ENCODE results near the gene SELENOW. TPM values are rescaled to one million over a fixed set of nuclear protein-coding genes. Genes with fewer than 3 reads are reported as not detected.

Gene SELENOW
- total and polyA plus RNA-seq, 2 donors (not counting 1 experiment from before 2014, with no cell fraction given): 47.7 to 73.7 TPM

- Histone ChIP-seq H3K4me1 (ENCODE audit: control insufficient read depth in 2 of 2, insufficient read depth in 2 of 2, low read length in 2 of 2) (peaks cover 0 to 10% of the 10 kb centered on the region in 2 donors), H2AFZ (ENCODE audit: insufficient read depth, low read depth, low read length, poor library complexity, severe bottlenecking) (no peak overlapping the region), H3K9me3 (ENCODE audit: control extremely low read depth in 1 of 3, control insufficient read depth in 2 of 3, insufficient read depth in 1 of 3, low read length in 2 of 3) (peaks cover 1 to 7% (median 4%) of the 10 kb centered on the region in 3 donors), H3K27me3 (replicated peaks in 1 of 4; ENCODE audit: control extremely low read depth in 1 of 4, control insufficient read depth in 3 of 4, insufficient read depth in 4 of 4, low read length in 3 of 4) (no peaks in the 10 kb centered on the region), H4K20me1 (ENCODE audit: control insufficient read depth, insufficient read depth, low read length, poor library complexity, severe bottlenecking) (no peaks in the 10 kb centered on the region), H3K9ac (ENCODE audit: low read length) (no peak overlapping the region), H3K36me3 (replicated peaks in 1 of 2; ENCODE audit: control extremely low read depth in 1 of 2, control insufficient read depth in 1 of 2, extremely low read depth in 1 of 2, insufficient read depth in 2 of 2, low read length in 1 of 2) (no peaks in the 10 kb centered on the region), H3K4me2 (replicated peaks; ENCODE audit: low read depth, low read length, poor library complexity, severe bottlenecking) (no peak overlapping the region), H3K4me3 (ENCODE audit: control extremely low read depth in 1 of 5, extremely low read depth in 1 of 5, insufficient read depth in 1 of 5, low read depth in 2 of 5, low read length in 4 of 5) (no peak overlapping the region), H3K27ac (ENCODE audit: low read length in 2 of 2) (no peak overlapping the region), H3K79me2 (ENCODE audit: control insufficient read depth, insufficient read depth, low read length) (no peaks in the 10 kb centered on the region)
- no peaks in the 10 kb centered on the region for H3K9me3 Mint-ChIP-seq (ENCODE audit: insufficient read depth)
- peak; percentile 80 for TF ChIP-seq CTCF (IDR thresholded peaks at IDR 0.05)
- no peak for TF ChIP-seq EZH2 (IDR thresholded peaks at IDR 0.05; ENCODE audit: borderline replicate concordance, insufficient read depth, low read depth, low read length, poor library complexity, severe bottlenecking)
- no peak overlapping the region for H3K4me3 Mint-ChIP-seq
- intact Hi-C loops (cut with micrococcal nuclease): no loop called here
- WGBS (ENCODE audit: insufficient coverage): 0% methylated on average over 4 of the region's 10 CpGs
- ATAC-seq (ENCODE audit: low read depth) (peak; percentile 68), DNase-seq (peak; percentile 81)
- peaks cover 1% of the 10 kb centered on the region for H3K27me3 Mint-ChIP-seq
- peaks cover 5% of the 10 kb centered on the region for H3K4me1 Mint-ChIP-seq
- H3K27ac Mint-ChIP-seq: no peak overlapping the region
- CTCF ChIA-PET: interaction anchor here (0.6 to 6.4 kb wide), 9 partner anchors 8 to 754 kb away, joined by 3 to 43 read pairs (median 3); partner anchors contain the start of genes EHD2 and NOP53
- POLR2A ChIA-PET: no interaction called here
Observed at GRCh38 chr19:47790398-47790814, 11.9 kb downstream of the SELENOW start.

GRCh38 chr19:47792616-47793015 lies 14.1 kb downstream of the SELENOW start:
- Mint-ChIP-seq H3K27me3 (peaks cover 5% of the 10 kb centered on the region), H3K9me3 (ENCODE audit: insufficient read depth) (no peaks in the 10 kb centered on the region), H3K4me3 (no peak overlapping the region), H3K4me1 (peaks cover 5% of the 10 kb centered on the region), H3K27ac (no peak overlapping the region)
- CTCF ChIA-PET: interaction anchor here (1.0 to 6.4 kb wide), 5 partner anchors 8 to 356 kb away, joined by 3 to 43 read pairs (median 3); no protein-coding TSS in a partner anchor
- TF ChIP-seq CTCF (IDR thresholded peaks at IDR 0.05) (no peak), EZH2 (IDR thresholded peaks at IDR 0.05; ENCODE audit: borderline replicate concordance, insufficient read depth, low read depth, low read length, poor library complexity, severe bottlenecking) (no peak)
- DNase-seq (no peak), ATAC-seq (ENCODE audit: low read depth) (no peak)
- POLR2A ChIA-PET: interaction anchor here (0.5 kb wide), 1 partner anchor 183 kb away, joined by 4 read pairs; no protein-coding TSS in a partner anchor
- WGBS (ENCODE audit: insufficient coverage): no CpG with 5 or more reads among the region's 1 CpG
- H3K27ac ChIP-seq (ENCODE audit: low read length in 2 of 2): no peak overlapping the region
- no peak overlapping the region for H2AFZ ChIP-seq (ENCODE audit: insufficient read depth, low read depth, low read length, poor library complexity, severe bottlenecking)
- no peaks in the 10 kb centered on the region for H3K79me2 ChIP-seq (ENCODE audit: control insufficient read depth, insufficient read depth, low read length)
- H3K27me3 ChIP-seq (replicated peaks in 1 of 4; ENCODE audit: control extremely low read depth in 1 of 4, control insufficient read depth in 3 of 4, insufficient read depth in 4 of 4, low read length in 3 of 4): peaks cover 0 to under 1% (median 0%) of the 10 kb centered on the region in 4 experiments
- H3K4me1 ChIP-seq (ENCODE audit: control insufficient read depth in 2 of 2, insufficient read depth in 2 of 2, low read length in 2 of 2): peaks cover 0 to 10% of the 10 kb centered on the region in 2 donors
- H3K4me2 ChIP-seq (replicated peaks; ENCODE audit: low read depth, low read length, poor library complexity, severe bottlenecking): no peak overlapping the region
- H3K4me3 ChIP-seq (ENCODE audit: control extremely low read depth in 1 of 5, extremely low read depth in 1 of 5, insufficient read depth in 1 of 5, low read depth in 2 of 5, low read length in 4 of 5): no peak overlapping the region
- intact Hi-C loops (cut with micrococcal nuclease): no loop called here
- peaks cover 1 to 7% (median 4%) of the 10 kb centered on the region in 3 donors for H3K9me3 ChIP-seq (ENCODE audit: control extremely low read depth in 1 of 3, control insufficient read depth in 2 of 3, insufficient read depth in 1 of 3, low read length in 2 of 3)
- H4K20me1 ChIP-seq (ENCODE audit: control insufficient read depth, insufficient read depth, low read length, poor library complexity, severe bottlenecking): no peaks in the 10 kb centered on the region
- no peaks in the 10 kb centered on the region for H3K36me3 ChIP-seq (replicated peaks in 1 of 2; ENCODE audit: control extremely low read depth in 1 of 2, control insufficient read depth in 1 of 2, extremely low read depth in 1 of 2, insufficient read depth in 2 of 2, low read length in 1 of 2)
- no peak overlapping the region for H3K9ac ChIP-seq (ENCODE audit: low read length)
